Measurements from ENCODE around the gene NUP153. TPM values are rescaled to one million over a fixed set of nuclear protein-coding genes. Genes with fewer than 3 reads are reported as not detected.

NUP153 gene
- total RNA-seq, 1 donor from 2014 or later, result 34.2 TPM

DNA sequence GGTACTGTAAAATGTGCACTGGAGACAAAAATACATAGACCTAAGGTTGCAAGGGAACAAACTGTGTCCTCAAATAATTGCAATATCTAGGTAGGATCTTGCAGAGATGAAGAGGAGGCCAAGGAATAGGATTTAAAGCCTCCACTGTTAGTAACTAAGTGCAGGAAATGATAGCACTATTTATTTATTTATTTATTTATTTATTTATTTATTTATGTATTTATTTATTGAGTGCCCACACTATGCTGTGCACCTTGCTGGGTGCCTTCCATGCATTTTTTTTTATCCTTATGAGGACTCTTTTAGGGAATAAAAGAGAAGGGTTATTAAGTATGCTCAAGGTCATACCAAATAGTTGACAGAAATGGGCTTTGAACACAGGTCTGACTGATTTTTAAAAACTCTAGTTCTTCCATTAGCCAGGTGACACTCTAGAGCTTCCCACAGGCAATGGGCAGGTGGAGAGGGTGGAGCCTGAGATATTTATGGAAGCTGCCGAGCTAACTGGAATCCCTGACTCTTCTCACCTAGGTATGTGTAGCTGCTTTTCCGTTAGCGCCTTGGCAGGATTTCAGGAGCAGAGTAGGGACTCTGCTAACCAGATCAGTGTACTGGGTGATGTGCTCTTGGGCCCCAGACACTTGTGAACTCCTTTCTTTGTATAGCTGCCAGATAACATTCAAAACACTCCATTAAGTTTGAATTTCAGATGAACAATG is 12.8 kb upstream of the NUP153 start:
- TF ChIP-seq, protein P1, sequence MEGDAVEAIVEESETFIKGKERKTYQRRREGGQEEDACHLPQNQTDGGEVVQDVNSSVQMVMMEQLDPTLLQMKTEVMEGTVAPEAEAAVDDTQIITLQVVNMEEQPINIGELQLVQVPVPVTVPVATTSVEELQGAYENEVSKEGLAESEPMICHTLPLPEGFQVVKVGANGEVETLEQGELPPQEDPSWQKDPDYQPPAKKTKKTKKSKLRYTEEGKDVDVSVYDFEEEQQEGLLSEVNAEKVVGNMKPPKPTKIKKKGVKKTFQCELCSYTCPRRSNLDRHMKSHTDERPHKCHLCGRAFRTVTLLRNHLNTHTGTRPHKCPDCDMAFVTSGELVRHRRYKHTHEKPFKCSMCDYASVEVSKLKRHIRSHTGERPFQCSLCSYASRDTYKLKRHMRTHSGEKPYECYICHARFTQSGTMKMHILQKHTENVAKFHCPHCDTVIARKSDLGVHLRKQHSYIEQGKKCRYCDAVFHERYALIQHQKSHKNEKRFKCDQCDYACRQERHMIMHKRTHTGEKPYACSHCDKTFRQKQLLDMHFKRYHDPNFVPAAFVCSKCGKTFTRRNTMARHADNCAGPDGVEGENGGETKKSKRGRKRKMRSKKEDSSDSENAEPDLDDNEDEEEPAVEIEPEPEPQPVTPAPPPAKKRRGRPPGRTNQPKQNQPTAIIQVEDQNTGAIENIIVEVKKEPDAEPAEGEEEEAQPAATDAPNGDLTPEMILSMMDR (IDR thresholded peaks at IDR 0.05; ENCODE audit: partially characterized antibody, unreplicated experiment), result no peak
- Mint-ChIP-seq H3K9me3 (ENCODE audit: unreplicated experiment) (peaks cover 2% of the 10 kb centered on the region), H3K36me3 (ENCODE audit: unreplicated experiment) (no peaks in the 10 kb centered on the region), H3K4me1 (ENCODE audit: low read depth, unreplicated experiment) (peaks cover 6% of the 10 kb centered on the region), H3K27me3 (ENCODE audit: unreplicated experiment) (no peaks in the 10 kb centered on the region), H3K4me3 (ENCODE audit: unreplicated experiment) (no peak overlapping the region), H3K27ac (ENCODE audit: unreplicated experiment) (no peak overlapping the region)
- no peak for DNase-seq

DNA sequence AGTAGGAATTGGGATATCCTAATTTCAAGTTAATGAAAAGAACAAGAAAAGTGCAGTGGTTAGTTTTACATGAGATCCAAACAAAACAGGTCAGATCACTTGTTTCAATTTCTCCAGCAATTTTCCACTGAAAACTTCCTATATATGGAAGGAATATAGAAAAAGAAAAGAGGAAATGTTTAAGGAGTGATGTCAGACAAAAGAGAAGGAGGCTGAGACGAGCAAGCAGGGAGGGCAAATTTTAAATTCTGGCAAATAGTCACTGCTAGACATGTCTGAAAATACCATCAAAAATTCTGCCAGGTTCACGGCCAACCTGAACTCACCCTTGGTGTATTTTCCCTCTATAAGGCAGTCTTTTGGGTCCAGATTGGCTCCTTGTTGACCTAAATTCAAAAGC is 9.5 kb upstream of the NUP153 start:
- Mint-ChIP-seq H3K36me3 (ENCODE audit: unreplicated experiment) (no peaks in the 10 kb centered on the region), H3K9me3 (ENCODE audit: unreplicated experiment) (no peaks in the 10 kb centered on the region), H3K27ac (ENCODE audit: unreplicated experiment) (peak overlapping the region; percentile 60), H3K4me3 (ENCODE audit: unreplicated experiment) (peak overlapping the region; percentile 6), H3K27me3 (ENCODE audit: unreplicated experiment) (no peaks in the 10 kb centered on the region), H3K4me1 (ENCODE audit: low read depth, unreplicated experiment) (peaks cover 2% of the 10 kb centered on the region)
- TF ChIP-seq, protein P1 (IDR thresholded peaks at IDR 0.05; ENCODE audit: partially characterized antibody, unreplicated experiment), result no peak
- DNase-seq, result no peak

DNA sequence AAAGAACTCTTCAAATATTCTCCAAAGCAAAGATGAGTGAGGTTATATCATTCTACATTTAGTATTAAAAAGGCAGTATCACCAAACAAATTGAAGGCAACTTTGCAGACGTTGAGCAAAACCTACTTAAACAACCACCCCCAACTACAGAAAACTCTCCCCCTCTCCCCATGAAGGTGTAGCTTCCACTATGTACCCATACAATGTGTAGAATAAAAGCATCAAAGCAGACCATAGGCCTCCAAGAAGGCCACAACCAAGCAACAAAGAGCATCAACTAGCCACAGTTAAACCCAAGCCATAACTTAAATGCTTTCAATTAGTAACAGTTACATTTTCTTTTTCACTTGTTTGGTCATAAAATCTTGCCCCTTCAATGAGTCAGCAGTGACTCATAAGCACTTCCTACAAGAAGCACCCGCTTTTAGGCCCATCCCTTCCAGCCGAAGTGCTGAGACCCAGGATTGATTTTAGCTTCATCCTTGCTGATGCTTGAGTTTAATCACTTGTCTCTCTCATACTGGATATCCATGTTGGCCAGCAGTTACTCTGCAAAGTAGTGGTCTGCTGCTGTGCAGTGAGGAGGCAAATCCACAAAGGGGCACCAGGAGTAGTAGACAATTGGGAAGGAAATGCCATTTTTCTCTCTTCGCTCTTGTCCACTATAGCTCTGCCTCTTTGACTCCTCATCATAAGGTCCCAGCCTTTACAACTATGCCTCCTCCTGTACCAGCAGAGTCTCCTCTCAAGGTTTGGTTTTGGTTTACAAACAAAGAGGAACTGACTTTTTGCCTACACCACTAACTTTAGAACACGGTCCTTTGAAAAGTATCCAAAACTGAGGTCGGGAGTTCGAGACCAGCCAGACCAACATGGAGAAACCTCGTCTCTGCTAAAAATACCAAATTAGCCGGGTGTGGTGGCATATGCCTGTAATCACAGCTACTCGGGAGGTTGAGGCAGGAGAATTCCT is 8.4 kb upstream of the NUP153 start:
- no peaks in the 10 kb centered on the region for H3K36me3 Mint-ChIP-seq (ENCODE audit: unreplicated experiment)
- no peaks in the 10 kb centered on the region for H3K9me3 Mint-ChIP-seq (ENCODE audit: unreplicated experiment)
- no peak overlapping the region for H3K27ac Mint-ChIP-seq (ENCODE audit: unreplicated experiment)
- H3K27me3 Mint-ChIP-seq (ENCODE audit: unreplicated experiment), result no peaks in the 10 kb centered on the region
- peaks cover 2% of the 10 kb centered on the region for H3K4me1 Mint-ChIP-seq (ENCODE audit: low read depth, unreplicated experiment)
- TF ChIP-seq, protein P1 (IDR thresholded peaks at IDR 0.05; ENCODE audit: partially characterized antibody, unreplicated experiment), result no peak
- no peak overlapping the region for H3K4me3 Mint-ChIP-seq (ENCODE audit: unreplicated experiment)
- no peak for DNase-seq

DNA sequence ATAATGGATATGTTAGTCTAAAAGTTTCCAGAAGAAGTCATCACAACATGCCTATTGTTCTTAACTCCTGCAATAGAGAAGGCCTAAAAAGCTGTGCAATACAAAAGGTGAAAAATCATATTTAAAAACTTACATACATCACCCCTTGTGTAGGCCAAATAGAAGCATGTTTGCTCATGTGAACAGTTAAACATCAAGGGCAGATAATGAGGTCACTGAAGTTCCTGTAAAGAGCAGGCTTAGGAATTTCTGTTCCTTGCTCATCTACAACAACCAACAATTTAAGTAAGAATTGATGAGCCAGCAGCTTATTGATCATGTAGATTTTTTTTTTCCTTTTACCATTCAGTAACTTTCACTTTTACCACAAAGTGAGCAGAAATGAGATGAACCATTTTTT is 7.5 kb upstream of the NUP153 start:
- Mint-ChIP-seq H3K27me3 (ENCODE audit: unreplicated experiment) (no peaks in the 10 kb centered on the region), H3K36me3 (ENCODE audit: unreplicated experiment) (no peaks in the 10 kb centered on the region), H3K9me3 (ENCODE audit: unreplicated experiment) (no peaks in the 10 kb centered on the region), H3K27ac (ENCODE audit: unreplicated experiment) (no peak overlapping the region), H3K4me1 (ENCODE audit: low read depth, unreplicated experiment) (peaks cover 2% of the 10 kb centered on the region), H3K4me3 (ENCODE audit: unreplicated experiment) (no peak overlapping the region)
- TF ChIP-seq, protein P1 (IDR thresholded peaks at IDR 0.05; ENCODE audit: partially characterized antibody, unreplicated experiment), result no peak
- DNase-seq, result no peak

All from glutamatergic neuron (in vitro differentiated cells).